Upper lobe of right lung (tissue), 1 donor: Measurements from ENCODE around the gene ADCY1. TPM values are rescaled to one million over a fixed set of nuclear protein-coding genes. Genes with fewer than 3 reads are reported as not detected.

ENCODE experiments used
- ATAC-seq: fragments of 200-7000 bp; cut with Tn5 transposase; one replicate; pipeline ENCODE4 v1.9.1; 2020; ENCODE audit warnings: mild to moderate bottlenecking, moderate library complexity
- DNase-seq: peaks from one replicate; pipeline ENCODE4 v3.0.0-alpha.2; 2020
- H3K27ac ChIP-seq: fragments of 200-600 bp; one replicate; pipeline ENCODE4 v1.8.0; 2022
- H3K27me3 ChIP-seq: fragments of 200-600 bp; one replicate; pipeline ENCODE4 v1.8.0; 2022; ENCODE audit warnings: mild to moderate bottlenecking
- H3K36me3 ChIP-seq: fragments of 200-600 bp; one replicate; pipeline ENCODE4 v1.8.0; 2022
- H3K4me1 ChIP-seq: fragments of 200-600 bp; one replicate; pipeline ENCODE4 v1.8.0; 2022
- H3K4me3 ChIP-seq: fragments of 200-600 bp; one replicate; pipeline ENCODE4 v1.8.0; 2022; ENCODE audit warnings: mild to moderate bottlenecking
- H3K9me3 ChIP-seq: fragments of 200-600 bp; one replicate; pipeline ENCODE4 v1.8.0; 2022
- intact Hi-C: fragments of 100-400 bp; cut with DNase I; formaldehyde crosslinking; loops from one replicate; pipeline ENCODE4 v1.11.0; 2022
- total RNA-seq: library from RNA; stranded (reverse); fragmentation: NEBNext Ultra II Directional; extraction: Animal tissue kit (Norgen Biotek cat#: 25700); gene quantifications from one replicate; pipeline ENCODE4 v1.2.1, GENCODE V29; 2021
- TF ChIP-seq, protein P1 (sequence below): fragments of 200-600 bp; IDR thresholded peaks from one replicate; pipeline ENCODE4 v1.8.0; 2022; ENCODE audit warnings: antibody characterized with exemption
- donor health status: DM: no; HTN: yes; CAD: no; lungs with severe emphysema.

Gene ADCY1
- total RNA-seq, 1 donor from 2014 or later: 3.9 TPM

- no peak overlapping the region for H3K27ac ChIP-seq
- no peaks in the 10 kb centered on the region for H3K4me1 ChIP-seq
- H3K4me3 ChIP-seq: no peak overlapping the region
- H3K27me3 ChIP-seq: no peaks in the 10 kb centered on the region
- ATAC-seq: no peak
- H3K9me3 ChIP-seq: no peaks in the 10 kb centered on the region
- intact Hi-C loops: no loop called here
- no peak for DNase-seq
- TF ChIP-seq, protein P1, sequence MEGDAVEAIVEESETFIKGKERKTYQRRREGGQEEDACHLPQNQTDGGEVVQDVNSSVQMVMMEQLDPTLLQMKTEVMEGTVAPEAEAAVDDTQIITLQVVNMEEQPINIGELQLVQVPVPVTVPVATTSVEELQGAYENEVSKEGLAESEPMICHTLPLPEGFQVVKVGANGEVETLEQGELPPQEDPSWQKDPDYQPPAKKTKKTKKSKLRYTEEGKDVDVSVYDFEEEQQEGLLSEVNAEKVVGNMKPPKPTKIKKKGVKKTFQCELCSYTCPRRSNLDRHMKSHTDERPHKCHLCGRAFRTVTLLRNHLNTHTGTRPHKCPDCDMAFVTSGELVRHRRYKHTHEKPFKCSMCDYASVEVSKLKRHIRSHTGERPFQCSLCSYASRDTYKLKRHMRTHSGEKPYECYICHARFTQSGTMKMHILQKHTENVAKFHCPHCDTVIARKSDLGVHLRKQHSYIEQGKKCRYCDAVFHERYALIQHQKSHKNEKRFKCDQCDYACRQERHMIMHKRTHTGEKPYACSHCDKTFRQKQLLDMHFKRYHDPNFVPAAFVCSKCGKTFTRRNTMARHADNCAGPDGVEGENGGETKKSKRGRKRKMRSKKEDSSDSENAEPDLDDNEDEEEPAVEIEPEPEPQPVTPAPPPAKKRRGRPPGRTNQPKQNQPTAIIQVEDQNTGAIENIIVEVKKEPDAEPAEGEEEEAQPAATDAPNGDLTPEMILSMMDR: no peak
- no peaks in the 10 kb centered on the region for H3K36me3 ChIP-seq
Observed at GRCh38 chr7:45583296-45583695, 9.1 kb downstream of the ADCY1 start.

DNA sequence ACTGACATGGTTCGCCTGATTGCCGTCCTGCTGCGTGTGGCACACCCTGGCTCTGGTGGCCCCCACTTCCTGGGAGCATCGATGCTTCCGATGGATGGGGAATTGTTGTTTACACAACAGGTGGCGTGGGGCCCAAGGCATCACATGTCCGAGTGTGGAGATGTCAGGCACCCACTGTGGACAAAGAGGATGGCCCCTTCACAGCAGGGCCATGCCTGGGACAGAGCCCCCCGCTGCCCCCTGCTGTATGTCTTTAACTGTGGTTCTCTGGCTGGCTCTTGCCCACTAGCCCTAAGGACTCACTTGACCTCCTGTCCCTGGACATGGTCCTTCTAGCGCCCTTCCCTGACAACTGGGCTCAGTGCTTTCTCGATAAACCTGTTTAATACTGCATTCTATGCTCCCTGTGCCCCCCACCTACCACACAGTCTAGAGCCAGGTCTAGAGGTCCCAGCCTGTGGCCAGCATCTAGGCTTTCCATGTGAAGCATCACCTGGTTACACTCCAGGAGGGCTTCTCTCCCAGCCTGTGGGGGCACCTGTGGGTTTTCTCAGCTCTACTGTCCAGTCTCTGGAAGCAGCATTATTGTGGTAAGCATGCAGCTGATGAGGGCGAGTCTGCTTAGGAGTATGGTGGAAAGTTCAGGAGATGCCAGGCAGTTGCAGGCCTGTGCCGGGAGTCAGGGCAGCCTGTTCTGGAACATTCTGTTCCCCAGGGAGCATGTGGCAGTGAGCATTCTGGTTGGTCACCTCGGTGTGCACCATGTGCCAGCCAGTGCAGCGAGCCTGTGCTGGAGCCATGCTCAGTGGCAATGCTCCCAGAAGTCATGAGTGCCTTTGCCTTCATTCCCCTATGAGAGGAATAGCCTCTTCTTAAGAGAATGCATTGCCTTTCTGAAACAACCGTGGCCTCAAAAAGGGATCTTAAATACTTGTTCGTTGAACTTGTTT is 10.4 kb downstream of the ADCY1 start:
- Histone ChIP-seq H3K4me1 (no peaks in the 10 kb centered on the region), H3K9me3 (no peaks in the 10 kb centered on the region), H3K27ac (no peak overlapping the region), H3K36me3 (no peaks in the 10 kb centered on the region), H3K27me3 (no peaks in the 10 kb centered on the region), H3K4me3 (no peak overlapping the region)
- intact Hi-C loops: no loop called here
- DNase-seq: no peak
- TF ChIP-seq, protein P1: no peak
- ATAC-seq: no peak

DNA sequence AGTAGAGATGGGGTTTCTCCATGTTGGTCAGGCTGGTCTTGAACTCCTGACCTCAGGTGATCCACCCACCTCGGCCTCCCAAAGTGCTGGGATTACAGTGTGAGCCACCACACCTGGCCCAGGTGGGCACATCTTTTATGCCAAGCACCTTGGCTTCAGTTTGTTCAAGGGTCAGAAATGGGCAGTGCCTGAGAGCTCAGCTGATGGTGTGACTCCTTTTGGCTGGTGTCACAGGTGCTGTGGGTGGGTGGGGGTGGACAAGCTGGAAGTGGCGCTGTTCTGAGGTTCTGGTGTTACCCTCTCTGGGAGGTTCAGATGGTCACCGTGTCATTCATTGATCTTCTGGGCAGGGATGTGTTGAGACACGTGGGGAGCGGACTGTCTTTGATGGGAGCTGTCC is 11.5 kb downstream of the ADCY1 start:
- Histone ChIP-seq H3K4me3 (no peak overlapping the region), H3K9me3 (no peaks in the 10 kb centered on the region), H3K27ac (no peak overlapping the region), H3K36me3 (no peaks in the 10 kb centered on the region), H3K27me3 (no peaks in the 10 kb centered on the region), H3K4me1 (no peaks in the 10 kb centered on the region)
- no peak for ATAC-seq
- TF ChIP-seq, protein P1: no peak
- DNase-seq: no peak
- intact Hi-C loops: no loop called here

DNA sequence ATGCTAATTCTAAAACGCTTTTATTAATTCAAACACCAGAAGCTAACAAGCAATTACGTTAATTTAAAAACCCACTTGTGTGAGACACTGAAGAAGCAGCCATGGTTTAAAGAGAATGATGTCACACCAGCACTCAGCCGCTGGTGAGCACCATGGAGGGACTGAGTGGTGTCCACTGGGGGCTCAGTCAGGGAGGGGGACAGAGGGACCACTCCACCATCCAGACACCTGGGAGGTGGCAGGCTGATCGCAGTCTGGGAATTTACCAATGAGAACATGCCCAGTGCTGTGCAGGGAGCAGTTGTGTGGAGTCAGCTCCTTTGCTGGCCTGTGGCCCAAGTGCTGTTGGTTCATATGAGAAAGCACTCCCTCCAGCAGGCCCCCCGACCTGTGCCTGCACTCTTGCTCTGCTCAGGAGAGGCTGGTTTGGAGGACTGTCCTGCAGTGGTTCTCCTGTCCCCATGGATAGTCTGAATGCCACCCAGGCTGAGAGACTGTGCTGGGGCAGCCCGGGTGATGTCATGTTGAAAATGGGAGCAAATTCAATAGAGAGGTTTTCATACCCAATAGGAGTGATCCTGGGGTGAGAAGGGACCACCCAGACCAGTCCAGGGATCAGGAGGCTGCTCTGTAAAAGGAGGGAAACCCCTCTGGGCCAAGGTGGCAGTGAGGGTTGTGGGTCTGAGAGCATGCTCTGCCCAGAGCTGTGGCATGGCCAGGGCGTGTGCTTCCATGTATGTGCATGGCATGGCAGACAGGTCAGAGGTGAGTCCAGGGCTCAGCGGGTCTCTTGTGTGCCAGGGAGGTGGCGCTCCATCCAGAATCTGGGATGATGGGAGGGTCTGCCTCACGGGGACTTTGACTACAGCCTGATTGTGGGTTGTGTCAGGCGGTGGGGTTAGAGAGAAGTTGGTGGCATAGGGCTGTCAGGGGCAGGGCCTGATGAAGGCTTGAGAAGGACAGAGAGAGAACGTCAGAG is 12.7 kb downstream of the ADCY1 start:
- TF ChIP-seq, protein P1: no peak
- no peaks in the 10 kb centered on the region for H3K36me3 ChIP-seq
- no peak overlapping the region for H3K27ac ChIP-seq
- H3K4me3 ChIP-seq: no peak overlapping the region
- DNase-seq: no peak
- ATAC-seq: no peak
- no peaks in the 10 kb centered on the region for H3K4me1 ChIP-seq
- intact Hi-C loops: no loop called here
- no peaks in the 10 kb centered on the region for H3K9me3 ChIP-seq
- H3K27me3 ChIP-seq: no peaks in the 10 kb centered on the region

DNA sequence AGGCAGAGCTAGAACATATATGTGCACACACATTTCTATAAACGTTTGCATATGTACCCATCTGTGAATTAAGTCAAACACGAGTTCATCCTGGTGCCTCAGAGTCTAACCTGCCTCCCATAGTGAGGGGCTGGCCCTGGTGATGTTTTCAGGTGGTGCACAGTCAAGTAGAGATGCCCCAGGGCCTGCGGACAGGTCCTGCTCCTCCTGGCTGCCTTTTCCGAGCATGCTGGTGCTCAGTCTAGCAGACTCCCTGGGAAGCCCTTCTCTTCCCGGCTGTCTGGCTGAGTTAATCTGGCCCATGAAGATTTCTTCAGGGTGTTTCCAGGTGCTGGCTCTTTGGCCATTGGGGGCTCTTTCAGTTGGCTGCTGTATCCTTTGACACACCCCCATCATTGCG is 14.3 kb downstream of the ADCY1 start:
- ATAC-seq: no peak
- intact Hi-C loops: no loop called here
- Histone ChIP-seq H3K9me3 (no peaks in the 10 kb centered on the region), H3K27me3 (no peaks in the 10 kb centered on the region), H3K27ac (no peak overlapping the region), H3K4me3 (no peak overlapping the region), H3K36me3 (no peaks in the 10 kb centered on the region), H3K4me1 (no peaks in the 10 kb centered on the region)
- no peak for DNase-seq
- TF ChIP-seq, protein P1: no peak
